Psoas muscle (tissue), 8 donors: ENCODE results near the gene ZFYVE9. TPM values are rescaled to one million over a fixed set of nuclear protein-coding genes. Genes with fewer than 3 reads are reported as not detected.

Experiments used
- ATAC-seq, 4 donors: fragments of 200-7000 bp; cut with Tn5 transposase; one replicate each; pipeline ENCODE4 v1.9.1; 2020; ENCODE audit warnings: moderate library complexity in 3 of 4, mild to moderate bottlenecking in 2 of 4
- DNase-seq, 2 donors: peaks; one replicate each; pipeline ENCODE4 v3.0.0-alpha.2; 2020
- H3K27ac ChIP-seq: fragments of 200-600 bp; one replicate; pipeline ENCODE4 v1.8.0; 2022
- H3K27me3 ChIP-seq, 3 donors: fragments of 200-600 bp in 1 of 3; one replicate each; pipeline versions ENCODE4 v1.6.1 to v1.8.0; 2013 to 2022; ENCODE audit warnings: low read length in 2 of 3, mild to moderate bottlenecking in 2 of 3, moderate library complexity in 1 of 3; ENCODE audit not compliant: insufficient read depth in 3 of 3
- H3K36me3 ChIP-seq, 2 donors: fragments of 200-600 bp in 1 of 2; one replicate each; pipeline versions ENCODE4 v1.6.1 to v1.8.0; 2013 to 2022; ENCODE audit warnings: low read depth in 1 of 2, mild to moderate bottlenecking in 1 of 2, moderate library complexity in 1 of 2; ENCODE audit not compliant: insufficient read depth in 1 of 2
- H3K4me1 ChIP-seq: fragments of 200-600 bp; one replicate; pipeline ENCODE4 v1.8.0; 2022
- H3K4me3 ChIP-seq: fragments of 200-600 bp; one replicate; pipeline ENCODE4 v1.8.0; 2022; ENCODE audit warnings: mild to moderate bottlenecking
- H3K9me3 ChIP-seq: fragments of 200-600 bp; one replicate; pipeline ENCODE4 v1.8.0; 2022
- CTCF ChIP-seq: fragments of 200-600 bp; IDR thresholded peaks from one replicate; pipeline ENCODE4 v1.8.0; 2022; ENCODE audit warnings: antibody characterized with exemption
- WGBS, 3 donors: extraction: QIAGEN DNeasy Blood & Tissue Kit; methylation state at CpG; one replicate each; pipeline versions ENCODE4 v1.1.6 to v1.1.7; 2013; 5-methylcytosine and 5-hydroxymethylcytosine counted together
- intact Hi-C, 2 donors: fragments of 100-400 bp; cut with DNase I; formaldehyde crosslinking; loops; one replicate each; pipeline versions ENCODE4 v1.11.0 to v1.14.2; 2022
- polyA plus RNA-seq, 3 donors: library from polyadenylated mRNA; stranded (reverse); fragments of 200-250 nt; gene quantifications; one replicate each; pipeline ENCODE4 v1.2.3, GENCODE V29; 2013
- total RNA-seq, 4 donors: library from RNA; stranded (reverse); fragmentation: NEBNext Ultra II Directional in 2 of 4; extraction: Animal tissue kit (Norgen Biotek cat#: 25700) in 2 of 4; gene quantifications; one replicate each; pipeline versions ENCODE4 v1.2.1 to v1.2.4, GENCODE V29; 2021 to 2023
- donor health status: healthy with polysubstance abuse.
- donor health status: DM: no; HTN: no; CAD: no; lungs with moderate emphysema.
- donor health status: Bipolar disorder and iron deficiency.
- donor health status: healthy.
- donor health status: DM: yes; HTN: yes; CAD: no.
- donor health status: DM: no; HTN: no; CAD: no.
- donor health status: DM: no; HTN: no; CAD: no.
- donor health status: DM: yes; HTN: yes; CAD: no.

ZFYVE9 gene
- total and polyA plus RNA-seq, 7 donors = 14.7 to 39.1 (median 31.4) TPM

GRCh38 chr1:52348704-52349300, 206.9 kb downstream of the ZFYVE9 start:
- intact Hi-C loops = no loop called here
- Histone ChIP-seq H3K4me1 (no peaks in the 10 kb centered on the region), H3K9me3 (no peaks in the 10 kb centered on the region), H3K36me3 (peaks cover 8 to 74% of the 10 kb centered on the region in 2 donors), H3K27ac (no peak overlapping the region), H3K4me3 (no peak overlapping the region), H3K27me3 (no peaks in the 10 kb centered on the region)
- 40 to 48% (median 41%) methylated on average over 8 of the region's 8 CpGs for WGBS, 3 donors
- DNase-seq (no peak), ATAC-seq (peak in 2 of 4 donors; percentile 38 to 53)
- peak; percentile 7 for TF ChIP-seq CTCF

- Histone ChIP-seq H3K27me3 (no peaks in the 10 kb centered on the region), H3K4me1 (no peaks in the 10 kb centered on the region), H3K4me3 (no peak overlapping the region), H3K9me3 (no peaks in the 10 kb centered on the region), H3K27ac (no peak overlapping the region), H3K36me3 (peaks cover 9 to 81% of the 10 kb centered on the region in 2 donors)
- TF ChIP-seq CTCF = no peak
- intact Hi-C loops = no loop called here
- no peak for DNase-seq
- no peak for ATAC-seq
- 74 to 83% (median 79%) methylated on average over 7 of the region's 7 CpGs for WGBS, 3 donors
Observed at GRCh38 chr1:52352690-52353089, 210.8 kb downstream of the ZFYVE9 start.

- Histone ChIP-seq H3K4me1 (no peaks in the 10 kb centered on the region), H3K9me3 (no peaks in the 10 kb centered on the region), H3K4me3 (no peak overlapping the region), H3K27ac (no peak overlapping the region), H3K36me3 (peaks cover 16 to 100% of the 10 kb centered on the region in 2 donors), H3K27me3 (no peaks in the 10 kb centered on the region)
- DNase-seq (no peak), ATAC-seq (no peak)
- intact Hi-C loops = no loop called here
- 91 to 95% (median 92%) methylated on average over 8 of the region's 8 CpGs for WGBS, 3 donors
- no peak for TF ChIP-seq CTCF
Observed at GRCh38 chr1:52355436-52355835, 213.5 kb downstream of the ZFYVE9 start.

- no peaks in the 10 kb centered on the region for H3K4me1 ChIP-seq
- no peaks in the 10 kb centered on the region for H3K27me3 ChIP-seq
- WGBS, 3 donors = 77 to 89% (median 80%) methylated on average over 11 of the region's 11 CpGs
- no peak for TF ChIP-seq CTCF
- no peak for DNase-seq
- H3K36me3 ChIP-seq = peaks cover 14 to 100% of the 10 kb centered on the region in 2 donors
- no peak for ATAC-seq
- intact Hi-C loops = no loop called here
- no peaks in the 10 kb centered on the region for H3K9me3 ChIP-seq
- H3K4me3 ChIP-seq = no peak overlapping the region
- no peak overlapping the region for H3K27ac ChIP-seq
Observed at GRCh38 chr1:52355847-52356505, 214.1 kb downstream of the ZFYVE9 start.
